HG03066 (cell line): ENCODE results near the gene SCN2B.

ENCODE experiments used
- ATAC-seq: cut with Tn5 transposase; IDR thresholded peaks from one replicate; pipeline ENCODE4 v1.9.1; 2021; ENCODE audit warnings: low read depth; ENCODE audit not compliant: unreplicated experiment

The SCN2B gene

GRCh38 chr11:118176778-118177134 is 317 bp upstream of the SCN2B start:
- no peak for ATAC-seq

GRCh38 chr11:118175031-118175992 is 1.1 kb downstream of the SCN2B start:
- ATAC-seq, result no peak

GRCh38 chr11:118174006-118174567 is 2.4 kb downstream of the SCN2B start:
- no peak for ATAC-seq

- no peak for ATAC-seq
Observed at GRCh38 chr11:118172356-118172755, 4.1 kb downstream of the SCN2B start.

GRCh38 chr11:118171269-118172062 is 5.0 kb downstream of the SCN2B start:
- ATAC-seq, result no peak

GRCh38 chr11:118170882-118171268 is 5.6 kb downstream of the SCN2B start:
- ATAC-seq, result no peak

GRCh38 chr11:118170231-118170630 is 6.2 kb downstream of the SCN2B start:
- no peak for ATAC-seq

GRCh38 chr11:118169300-118170140 is 6.9 kb downstream of the SCN2B start:
- no peak for ATAC-seq

- no peak for ATAC-seq
Observed at GRCh38 chr11:118168751-118169150, 7.7 kb downstream of the SCN2B start.

GRCh38 chr11:118168316-118168715 is 8.1 kb downstream of the SCN2B start:
- ATAC-seq, result no peak

- ATAC-seq, result no peak
Observed at GRCh38 chr11:118167906-118168305, 8.5 kb downstream of the SCN2B start.

GRCh38 chr11:118167253-118167652 is 9.2 kb downstream of the SCN2B start:
- no peak for ATAC-seq

- ATAC-seq, result no peak
Observed at GRCh38 chr11:118166641-118167040, 9.8 kb downstream of the SCN2B start.

GRCh38 chr11:118164885-118165284 is 11.6 kb downstream of the SCN2B start:
- ATAC-seq, result no peak

GRCh38 chr11:118163494-118163893 is 12.9 kb downstream of the SCN2B start:
- ATAC-seq, result no peak

- ATAC-seq, result no peak
Observed at GRCh38 chr11:118162846-118163245, 13.6 kb downstream of the SCN2B start.

GRCh38 chr11:118161786-118162185 is 14.7 kb downstream of the SCN2B start:
- no peak for ATAC-seq

- ATAC-seq, result no peak
Observed at GRCh38 chr11:118157186-118157895, 19.1 kb downstream of the SCN2B start.

- ATAC-seq, result no peak
Observed at GRCh38 chr11:118156531-118157185, 19.8 kb downstream of the SCN2B start.
